Subcutaneous abdominal adipose tissue (tissue), 5 donors: ENCODE data around the gene TDRD3.

Experiments used
- H3K27ac ChIP-seq: one replicate; pipeline ENCODE4 v1.7.0; 2013; ENCODE audit warnings: low read depth, mild to moderate bottlenecking, inconsistent platforms, low read length, moderate library complexity
- H3K27me3 ChIP-seq, 5 donors: one replicate each; pipeline ENCODE4 v1.7.0; 2013; ENCODE audit warnings: low read length in 5 of 5, inconsistent platforms in 1 of 5; ENCODE audit not compliant: control insufficient read depth in 5 of 5, insufficient read depth in 4 of 5
- H3K36me3 ChIP-seq, 5 donors: one replicate each; pipeline ENCODE4 v1.7.0; 2013; ENCODE audit warnings: low read length in 5 of 5; ENCODE audit not compliant: control insufficient read depth in 5 of 5, insufficient read depth in 5 of 5
- H3K4me1 ChIP-seq, 5 donors: one replicate each; pipeline ENCODE4 v1.7.0; 2013; ENCODE audit warnings: low read length in 5 of 5, mild to moderate bottlenecking in 3 of 5, moderate library complexity in 1 of 5; ENCODE audit not compliant: control insufficient read depth in 5 of 5, insufficient read depth in 5 of 5
- H3K4me3 ChIP-seq, 5 donors: one replicate each; pipeline ENCODE4 v1.7.0; 2013; ENCODE audit warnings: low read length in 5 of 5, low read depth in 1 of 5
- H3K9ac ChIP-seq, 5 donors: one replicate each; pipeline ENCODE4 v1.7.0; 2013; ENCODE audit warnings: low read length in 5 of 5, mild to moderate bottlenecking in 4 of 5, moderate library complexity in 3 of 5
- H3K9me3 ChIP-seq, 5 donors: one replicate each; pipeline ENCODE4 v1.7.0; 2013; ENCODE audit warnings: low read length in 5 of 5; ENCODE audit not compliant: control insufficient read depth in 5 of 5
- donor health status: healthy.
- donor health status: healthy.
- donor health status: healthy.
- donor health status: healthy.
- donor health status: healthy.

TDRD3 gene

DNA sequence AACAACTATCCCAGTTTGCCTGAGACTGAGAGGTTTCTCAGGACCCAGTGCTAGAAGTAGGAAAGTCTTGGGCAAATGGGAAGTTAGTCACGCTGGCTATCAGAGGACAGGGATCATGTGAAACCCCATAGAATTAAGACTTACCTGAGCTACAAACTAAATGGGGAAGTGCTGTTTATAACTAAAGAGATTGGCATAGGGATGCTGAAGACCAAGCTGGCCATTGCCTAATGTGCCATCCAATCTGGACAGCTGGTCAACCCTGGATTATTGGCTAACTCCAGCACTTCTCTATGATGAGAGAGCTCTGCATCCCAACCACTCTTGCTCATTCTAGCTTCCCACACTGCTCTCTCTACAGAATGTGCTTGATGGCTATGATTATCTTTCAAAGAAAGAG is 216.1 kb downstream of the TDRD3 start:
- Histone ChIP-seq H3K4me1 (no peaks in the 10 kb centered on the region), H3K9me3 (no peaks in the 10 kb centered on the region), H3K36me3 (no peaks in the 10 kb centered on the region), H3K9ac (no peak overlapping the region), H3K4me3 (no peak overlapping the region), H3K27ac (no peak overlapping the region), H3K27me3 (peaks cover 0 to 4% (median 2%) of the 10 kb centered on the region in 5 donors)

DNA sequence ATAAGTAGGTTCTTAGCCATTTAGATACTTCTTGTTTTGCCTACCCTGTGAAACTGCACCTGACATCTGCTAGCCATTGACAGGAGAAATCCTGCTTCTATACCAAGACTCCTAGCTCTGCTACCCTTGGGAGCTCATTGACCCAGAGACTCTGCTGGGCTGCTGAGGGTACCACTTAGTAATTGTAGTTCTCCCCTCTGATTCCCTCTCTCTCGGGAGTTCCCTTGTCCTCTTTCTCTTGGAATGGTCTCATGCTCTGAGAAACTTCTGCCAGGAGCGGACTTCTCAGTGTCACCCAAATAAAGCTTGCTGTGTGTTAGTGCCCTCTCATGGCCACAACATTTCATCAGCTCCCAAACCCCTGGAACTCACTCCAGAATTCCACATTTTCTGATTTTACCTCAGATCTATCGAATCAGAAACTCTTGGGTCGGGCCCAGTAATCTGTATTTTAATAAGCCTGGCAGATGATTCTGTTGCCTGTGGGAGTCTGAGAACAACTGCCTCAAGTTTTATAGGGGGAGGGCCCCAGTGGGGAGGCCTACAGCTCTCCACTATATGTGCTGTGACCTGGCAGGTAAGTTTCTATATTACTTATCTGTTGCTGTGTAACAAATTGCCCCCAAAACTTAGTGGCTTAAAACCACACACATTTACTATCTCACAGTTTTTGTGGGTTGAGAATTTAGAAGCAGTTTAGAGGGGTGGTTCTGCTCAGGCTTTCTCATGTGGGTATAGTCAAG is 221.1 kb downstream of the TDRD3 start:
- Histone ChIP-seq H3K4me1 (no peaks in the 10 kb centered on the region), H3K36me3 (no peaks in the 10 kb centered on the region), H3K4me3 (no peak overlapping the region), H3K9me3 (no peaks in the 10 kb centered on the region), H3K9ac (no peak overlapping the region), H3K27ac (no peak overlapping the region), H3K27me3 (peaks cover 0 to 4% (median under 1%) of the 10 kb centered on the region in 5 donors)

DNA sequence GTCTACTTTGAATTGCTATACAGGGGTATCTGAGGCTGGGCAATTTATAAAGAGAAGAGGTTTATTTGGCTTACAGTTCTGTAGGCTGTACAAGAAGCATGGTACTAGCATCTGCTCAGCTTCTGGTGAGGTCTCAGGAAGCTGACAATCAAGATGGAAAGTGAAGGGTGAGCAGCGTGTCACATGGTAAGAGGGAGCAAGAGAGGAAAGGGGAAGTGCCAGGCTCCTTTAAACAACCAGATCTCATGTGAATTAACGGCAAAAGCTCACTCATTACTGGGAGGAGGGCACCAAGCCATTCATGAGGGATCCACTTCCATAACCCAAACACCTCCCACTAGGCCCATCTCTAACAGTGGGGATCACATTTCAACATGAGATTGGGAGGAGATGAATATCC is 222.4 kb downstream of the TDRD3 start:
- peaks cover 0 to 4% (median 0%) of the 10 kb centered on the region in 5 donors for H3K27me3 ChIP-seq
- no peak overlapping the region for H3K9ac ChIP-seq
- no peaks in the 10 kb centered on the region for H3K9me3 ChIP-seq
- no peak overlapping the region for H3K4me3 ChIP-seq
- no peaks in the 10 kb centered on the region for H3K36me3 ChIP-seq
- no peak overlapping the region for H3K27ac ChIP-seq
- H3K4me1 ChIP-seq, result no peaks in the 10 kb centered on the region

DNA sequence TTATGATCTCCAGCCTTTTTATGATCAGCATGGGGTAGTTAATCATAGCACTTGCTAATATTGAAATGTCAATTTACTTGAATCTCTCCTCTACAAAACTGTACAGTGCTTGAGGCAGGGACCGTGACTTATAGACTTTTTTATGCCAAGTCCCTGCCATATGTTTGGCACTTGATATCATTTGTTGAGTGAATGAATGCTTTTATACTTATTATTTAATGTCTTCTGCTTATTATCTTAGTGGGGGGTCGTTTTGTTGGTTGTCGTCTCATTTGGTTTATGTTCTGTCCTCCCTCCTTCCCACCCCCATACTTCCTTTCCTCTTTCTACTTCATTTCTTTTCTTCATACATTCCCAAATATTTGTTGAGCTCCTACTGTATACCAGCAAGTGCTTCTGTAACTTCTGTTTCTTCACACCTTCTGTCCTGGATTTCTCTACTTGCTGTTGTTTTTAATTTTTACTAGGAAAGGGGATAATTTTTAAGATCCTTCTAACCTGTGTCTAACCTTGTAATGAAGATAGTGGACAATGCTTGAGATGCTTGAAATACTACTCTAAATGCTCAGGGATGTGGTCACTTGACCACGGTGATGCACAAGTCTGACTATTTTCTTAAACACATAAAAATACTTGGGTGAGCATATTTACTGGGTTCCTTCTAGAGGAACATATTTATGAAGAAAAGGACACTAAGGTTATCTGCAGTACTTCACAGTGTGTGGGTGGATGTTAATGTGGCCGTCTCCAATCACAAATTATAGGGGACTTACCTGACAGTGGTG is 223.8 kb downstream of the TDRD3 start:
- Histone ChIP-seq H3K9ac (no peak overlapping the region), H3K9me3 (no peaks in the 10 kb centered on the region), H3K27me3 (peaks cover 0 to 6% (median 0%) of the 10 kb centered on the region in 5 donors), H3K36me3 (no peaks in the 10 kb centered on the region), H3K27ac (no peak overlapping the region), H3K4me1 (no peaks in the 10 kb centered on the region), H3K4me3 (no peak overlapping the region)

DNA sequence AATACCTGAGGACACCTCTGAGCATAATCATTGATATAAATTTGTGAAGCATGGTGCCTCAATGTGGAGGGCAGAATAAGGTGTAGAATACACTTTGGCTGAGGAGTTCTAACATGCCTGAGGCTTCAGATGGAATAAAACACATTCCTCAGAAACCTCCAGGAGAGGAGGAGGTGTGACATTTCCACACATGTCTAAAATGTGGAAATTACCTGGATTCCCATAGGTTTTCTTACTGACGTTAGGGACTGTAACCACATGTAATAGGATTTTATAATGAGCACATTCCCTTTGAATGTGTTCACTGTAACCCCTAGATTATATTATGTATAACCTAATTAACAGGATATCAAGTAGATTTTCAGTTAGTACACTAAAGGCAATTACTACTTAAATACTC is 226.1 kb downstream of the TDRD3 start:
- Histone ChIP-seq H3K9ac (no peak overlapping the region), H3K36me3 (no peaks in the 10 kb centered on the region), H3K4me1 (no peaks in the 10 kb centered on the region), H3K27ac (no peak overlapping the region), H3K4me3 (no peak overlapping the region), H3K27me3 (peaks cover 0 to 5% (median 3%) of the 10 kb centered on the region in 5 donors), H3K9me3 (no peaks in the 10 kb centered on the region)
